Measurements from ENCODE around the gene OR6V1.
A peak's percentile ranks its signal among the peaks of the same experiment; 100 is the strongest.
"Not testable (repeated sequence)": the region's sequence is repeated elsewhere in the genome, so short reads cannot be mapped to it uniquely, and the experiment has no call there.

OR6V1 gene

GRCh38 chr7:143042159-143042789, 9.9 kb upstream of the OR6V1 start:
- H3K27ac ChIP-seq: no peak overlapping the region
- DNase-seq (ENCODE audit: low read depth, low spot score): no peak

GRCh38 chr7:143042790-143043271, 9.3 kb upstream of the OR6V1 start:
- H3K27ac ChIP-seq: no peak overlapping the region
- no peak for DNase-seq (ENCODE audit: low read depth, low spot score)

DNA sequence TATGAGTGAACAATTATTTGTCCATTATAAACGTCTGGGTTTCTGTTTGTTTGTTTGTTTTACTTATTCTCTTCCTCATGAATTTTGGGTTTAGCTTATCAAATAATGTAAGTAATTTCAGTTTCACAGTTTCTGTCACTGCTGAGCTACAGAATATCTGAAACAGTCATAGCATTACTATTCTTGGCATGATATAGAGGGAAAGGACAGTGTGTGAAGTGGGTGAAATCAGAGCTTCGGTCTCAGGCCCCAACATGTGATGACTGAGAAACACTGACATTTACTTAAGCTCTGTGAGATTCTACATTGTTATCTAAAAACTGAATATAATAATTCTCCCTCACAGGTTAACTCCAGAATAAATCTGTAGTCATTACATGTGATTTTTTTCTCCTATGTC, 8.8 kb upstream of the OR6V1 start:
- no peak overlapping the region for H3K27ac ChIP-seq
- DNase-seq (ENCODE audit: low read depth, low spot score): no peak

DNA sequence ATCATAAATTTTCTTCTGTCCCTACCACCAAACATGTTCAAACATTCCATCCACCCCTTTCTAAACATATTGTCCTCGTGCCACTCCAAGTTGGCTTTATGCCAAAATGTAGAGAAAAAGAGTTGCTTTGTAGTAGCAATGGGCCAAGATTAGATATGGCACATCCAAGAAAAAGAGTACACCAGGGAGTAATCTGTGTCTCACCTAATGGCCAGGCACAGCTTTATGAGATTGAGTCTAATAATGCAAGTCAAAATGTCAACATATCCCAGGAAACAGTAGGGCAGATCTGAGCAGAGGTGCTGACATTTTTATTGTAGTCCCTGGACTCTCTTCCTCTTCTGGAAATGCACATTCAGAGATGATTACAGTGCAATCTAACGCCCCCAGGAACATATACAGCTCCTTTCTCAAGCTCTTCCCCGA, 5.7 kb upstream of the OR6V1 start:
- DNase-seq (ENCODE audit: low read depth, low spot score): no peak
- no peak overlapping the region for H3K27ac ChIP-seq

DNA sequence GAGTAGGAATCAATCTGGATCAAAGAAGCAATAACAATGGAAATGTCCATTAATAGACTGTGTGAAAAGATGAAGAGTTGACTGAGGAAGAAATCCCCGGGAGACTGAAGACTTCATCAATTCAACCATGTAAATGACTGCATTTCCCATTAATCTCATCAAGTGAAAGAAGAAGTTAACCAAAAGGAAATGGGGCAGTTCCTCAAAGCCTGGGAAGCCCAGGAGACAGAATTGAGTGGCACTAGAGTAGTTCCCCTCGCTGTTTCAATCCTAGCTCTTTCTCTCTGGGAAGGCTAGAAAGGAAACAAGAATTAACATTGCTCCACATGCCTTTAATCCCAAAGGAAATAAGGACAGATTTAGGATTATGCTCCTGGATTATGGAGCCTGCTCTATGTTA, 4.8 kb upstream of the OR6V1 start:
- H3K27ac ChIP-seq: no peak overlapping the region
- DNase-seq (ENCODE audit: low read depth, low spot score): no peak

GRCh38 chr7:143048827-143049226, 3.3 kb upstream of the OR6V1 start:
- peak; percentile 2 for DNase-seq (ENCODE audit: low read depth, low spot score)
- H3K27ac ChIP-seq: no peak overlapping the region

GRCh38 chr7:143049362-143049761, 2.8 kb upstream of the OR6V1 start:
- H3K27ac ChIP-seq: no peak overlapping the region
- no peak for DNase-seq (ENCODE audit: low read depth, low spot score)

DNA sequence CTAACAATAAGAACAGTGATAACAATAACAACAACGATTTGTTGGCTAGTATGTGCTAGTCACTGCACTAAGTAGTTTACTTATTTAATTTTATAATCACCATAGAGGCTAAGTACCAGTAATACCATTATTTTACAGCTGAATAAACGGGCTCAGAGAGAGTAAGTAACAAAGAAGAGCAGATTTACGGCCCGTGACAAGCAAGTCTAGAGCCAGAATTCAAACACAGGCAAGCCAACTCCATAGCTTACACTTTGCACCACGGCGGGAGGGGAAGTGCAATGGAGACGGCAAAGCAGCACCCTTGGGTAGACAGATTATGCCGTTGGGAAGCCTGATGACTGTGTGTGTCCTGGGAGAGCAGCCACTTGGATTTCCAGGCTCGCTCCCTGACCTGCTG, 1.2 kb upstream of the OR6V1 start:
- no peak overlapping the region for H3K27ac ChIP-seq
- DNase-seq (ENCODE audit: low read depth, low spot score): no peak

DNA sequence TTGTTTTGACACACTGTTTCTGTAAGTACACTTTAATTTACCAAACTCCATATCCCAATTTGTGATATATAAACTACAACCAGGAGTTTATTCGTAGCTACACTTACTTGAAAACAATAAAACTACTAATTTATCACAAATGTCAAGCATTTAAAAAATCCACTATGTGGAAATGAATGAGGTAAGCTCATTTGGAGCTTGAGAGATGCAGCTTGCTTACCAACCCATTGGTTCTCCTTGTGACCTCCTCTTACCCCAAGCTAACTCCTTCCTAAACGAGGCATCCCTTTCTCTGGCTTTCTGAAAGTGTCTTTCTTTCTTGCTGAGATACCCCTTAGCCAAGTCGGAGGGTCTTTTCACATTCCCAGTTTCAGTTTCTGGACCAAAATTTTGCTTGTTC, 2.5 kb downstream of the OR6V1 start:
- no peak for DNase-seq (ENCODE audit: low read depth, low spot score)
- no peak overlapping the region for H3K27ac ChIP-seq

DNA sequence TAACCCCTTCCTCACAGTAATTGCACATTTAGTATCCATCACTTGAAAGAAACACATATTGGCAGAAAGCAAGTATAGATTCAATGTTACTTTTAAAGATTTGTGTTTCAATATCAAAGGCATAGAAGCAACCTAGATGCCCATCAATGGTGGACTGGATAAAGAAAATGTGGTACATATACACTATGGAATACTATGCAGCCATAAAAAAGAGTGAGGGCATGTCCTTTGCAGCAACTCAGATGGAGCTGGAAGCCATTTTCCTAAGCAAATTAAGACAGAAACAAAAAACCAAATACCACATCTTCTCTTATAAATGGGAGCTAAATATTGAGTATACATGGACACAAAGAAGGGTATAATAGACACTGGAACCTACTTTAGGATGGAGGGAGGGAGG, 3.6 kb downstream of the OR6V1 start:
- H3K27ac ChIP-seq: no peak overlapping the region
- no peak for DNase-seq (ENCODE audit: low read depth, low spot score)

- no peak for DNase-seq (ENCODE audit: low read depth, low spot score)
- H3K27ac ChIP-seq: no peak overlapping the region
Measured at GRCh38 chr7:143063741-143064140, 11.6 kb downstream of the OR6V1 start.

DNA sequence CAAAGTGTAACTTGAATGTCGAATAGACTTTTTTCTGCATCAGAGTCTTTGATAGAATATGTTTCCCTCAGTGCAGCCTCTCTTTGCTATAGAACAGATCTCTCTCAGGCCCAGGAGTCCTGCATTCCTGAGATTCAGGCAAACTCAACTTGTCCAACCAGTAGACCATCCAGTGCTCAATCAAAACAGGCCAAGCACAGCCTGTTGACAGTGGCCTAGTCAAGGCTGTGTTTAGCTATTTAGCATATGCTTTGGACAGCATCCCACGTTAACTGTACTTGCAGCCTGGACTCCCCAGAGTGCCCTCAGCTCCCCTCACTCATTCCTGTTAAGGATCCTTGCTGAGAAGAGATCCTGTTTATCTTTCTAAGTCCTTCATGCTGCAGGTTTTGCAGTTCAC, 16.3 kb downstream of the OR6V1 start:
- H3K27ac ChIP-seq: no peak overlapping the region
- no peak for DNase-seq (ENCODE audit: low read depth, low spot score)

- no peak for DNase-seq (ENCODE audit: low read depth, low spot score)
- H3K27ac ChIP-seq: no peak overlapping the region
Measured at GRCh38 chr7:143069912-143070500, 17.9 kb downstream of the OR6V1 start.

DNA sequence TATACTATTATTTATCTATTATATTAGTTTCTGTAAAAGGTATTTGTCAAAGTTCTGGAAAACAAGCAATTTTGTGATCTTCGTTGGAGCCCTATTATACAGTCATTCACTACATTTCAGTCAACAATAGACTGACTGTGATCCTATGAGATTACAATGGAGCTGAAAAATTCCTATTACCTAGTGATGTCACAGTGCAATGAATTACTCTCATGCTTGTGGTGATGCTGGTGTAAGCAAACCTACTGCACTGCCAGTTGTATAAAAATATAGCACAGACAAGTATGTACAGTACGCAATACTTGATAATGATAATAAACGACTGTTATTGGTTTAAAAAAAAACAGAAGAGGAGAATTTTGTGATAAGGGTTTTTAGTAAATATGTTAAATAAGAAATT, 21.4 kb downstream of the OR6V1 start:
- no peak for DNase-seq (ENCODE audit: low read depth, low spot score)
- H3K27ac ChIP-seq: no peak overlapping the region

DNA sequence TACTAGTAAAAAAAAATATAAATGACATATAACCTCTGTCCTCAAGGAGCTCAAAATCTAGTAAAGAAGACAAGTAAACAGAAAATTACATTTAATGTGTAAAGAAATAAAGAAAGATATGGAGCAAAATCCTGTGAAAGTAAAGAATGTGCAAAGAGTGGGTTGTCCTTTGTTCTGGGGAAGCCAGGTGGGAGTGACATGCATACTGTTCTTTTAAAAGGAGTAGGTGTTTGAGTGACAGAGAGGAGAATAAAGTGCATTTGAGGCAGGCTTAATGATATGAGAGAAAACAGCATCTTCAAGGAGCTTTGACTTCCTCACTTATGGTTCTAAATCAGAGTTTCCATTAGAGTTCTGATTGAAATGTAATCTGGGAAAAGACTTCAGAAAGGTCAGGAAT, 22.0 kb downstream of the OR6V1 start:
- H3K27ac ChIP-seq: no peak overlapping the region
- DNase-seq (ENCODE audit: low read depth, low spot score): no peak

DNA sequence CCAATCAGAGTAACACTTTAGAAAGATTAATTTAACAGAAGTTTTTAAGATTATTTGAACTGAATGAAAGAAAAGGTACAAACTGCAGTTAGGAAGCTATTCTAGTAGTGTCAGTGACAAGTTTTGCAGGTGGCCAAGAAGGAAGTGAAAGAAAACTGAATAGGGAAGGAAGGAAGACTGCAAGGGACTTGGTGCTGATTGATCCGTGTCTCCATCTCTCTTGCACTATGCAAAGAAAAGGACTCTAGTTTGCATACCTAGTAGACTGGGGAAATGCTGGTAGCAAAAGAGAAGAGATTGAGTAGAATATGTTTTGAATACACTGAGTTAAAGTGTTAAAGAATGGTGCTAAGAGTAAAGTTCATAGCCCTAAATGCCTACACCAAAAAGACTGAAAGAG, 33.0 kb downstream of the OR6V1 start:
- no peak overlapping the region for H3K27ac ChIP-seq
- DNase-seq (ENCODE audit: low read depth, low spot score): no peak

GRCh38 chr7:143085610-143086009, 33.5 kb downstream of the OR6V1 start:
- H3K27ac ChIP-seq; DNase-seq (ENCODE audit: low read depth, low spot score): not testable (repeated sequence)

- H3K27ac ChIP-seq; DNase-seq (ENCODE audit: low read depth, low spot score): not testable (repeated sequence)
Measured at GRCh38 chr7:143088549-143089231, 36.5 kb downstream of the OR6V1 start.

DNA sequence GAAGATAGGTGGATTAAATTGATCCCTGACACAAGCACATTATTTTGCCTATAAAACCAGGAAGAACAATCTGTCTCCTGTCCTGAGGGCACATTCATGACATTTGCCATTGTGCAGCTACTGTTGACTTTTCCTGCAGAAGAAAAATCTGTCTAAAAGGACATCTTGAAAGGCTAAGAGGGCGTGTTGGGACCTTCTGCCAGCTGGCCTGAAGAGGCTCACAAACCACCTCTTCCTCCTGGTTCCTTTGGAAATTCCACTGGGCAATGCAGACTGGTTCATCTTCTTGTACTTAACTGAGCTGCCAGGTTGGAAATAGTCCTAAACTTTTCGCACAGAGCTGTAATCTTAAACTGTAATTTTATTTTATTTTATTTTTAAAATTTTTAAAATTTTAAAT, 44.0 kb downstream of the OR6V1 start:
- DNase-seq (ENCODE audit: low read depth, low spot score): no peak
- no peak overlapping the region for H3K27ac ChIP-seq

DNA sequence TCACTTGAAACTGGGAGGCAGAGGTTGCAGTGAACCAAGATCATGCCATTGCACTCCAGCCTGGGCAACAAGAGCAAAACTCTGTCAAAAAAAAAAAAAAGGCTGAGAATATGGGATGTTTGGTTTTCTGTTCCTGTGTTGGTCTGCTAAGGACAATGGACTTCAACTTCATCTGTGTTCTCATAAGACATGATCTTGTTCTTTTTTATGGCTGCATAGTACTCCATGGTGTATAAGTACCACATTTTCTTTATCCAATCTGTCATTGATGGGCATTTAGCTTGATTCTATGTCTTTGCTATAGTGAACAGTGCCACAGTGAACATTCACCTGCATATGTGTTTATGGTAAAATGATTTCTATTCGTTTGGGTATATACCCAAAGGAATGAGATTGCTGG, 47.4 kb downstream of the OR6V1 start:
- H3K27ac ChIP-seq; DNase-seq (ENCODE audit: low read depth, low spot score): not testable (repeated sequence)

All from epithelial cell of prostate (primary cell).